A549 (cell line): ENCODE measurements around the gene SCRN1. TPM values are rescaled to one million over a fixed set of nuclear protein-coding genes. Genes with fewer than 3 reads are reported as not detected.

Experiments
- ATAC-seq, 2 experiments: fragments of 200-7000 bp in 1 of 2; fragments of >200 bp in 1 of 2; cut with Nextera tagmentation in 1 of 2; cut with Tn5 transposase in 1 of 2; 3 replicates each; pipeline versions ENCODE4 v1.8.0 to v1.9.1; 2018 to 2020; ENCODE audit warnings: mild to moderate bottlenecking in 1 of 2, moderate library complexity in 1 of 2
- CTCF ChIA-PET: fragments of 300-600 bp; sonication (Branson Sonifier 250); formaldehyde crosslinking; extraction: SDS; loops from one replicate; lab custom pipeline; 2021; ENCODE audit warnings: antibody characterized with exemption, inconsistent platforms; lab: Yijun Ruan, JAX
- POLR2A ChIA-PET: fragments of 350-600 bp; formaldehyde crosslinking; extraction: SDS; loops from one replicate; lab custom pipeline; 2021; ENCODE audit warnings: antibody characterized with exemption, inconsistent platforms; lab: Yijun Ruan, JAX
- DNase-seq, 2 experiments: peaks; one replicate each; pipeline versions ENCODE4 v3.0.0 to v3.0.0-alpha.2; 2011 to 2016; ENCODE audit warnings: low read depth in 1 of 2, low spot score in 1 of 2
- FAIRE-seq: peaks from 2 replicates; lab custom pipeline; 2011; peaks lifted over from hg19 to GRCh38; lab: Jason Lieb, UNC
- H3K27ac ChIP-seq, 2 experiments: fragments of >200 bp; sonication (Bioruptor Twin); formaldehyde crosslinking; 3 replicates each; pipeline ENCODE4 v1.5.1; 2016 to 2017
- H3K4me1 ChIP-seq: fragments of >200 bp; sonication (Bioruptor Twin); formaldehyde crosslinking; 3 replicates; pipeline ENCODE4 v1.6.1; 2016
- H3K4me2 ChIP-seq: fragments of >200 bp; sonication (Bioruptor Twin); formaldehyde crosslinking; 3 replicates; pipeline ENCODE4 v1.6.1; 2016
- H3K4me3 ChIP-seq: fragments of >200 bp; sonication (Bioruptor Twin); formaldehyde crosslinking; 3 replicates; pipeline ENCODE4 v1.5.1; 2016
- H3K9me3 ChIP-seq: fragments of >200 bp; sonication (Bioruptor Twin); formaldehyde crosslinking; 3 replicates; pipeline ENCODE4 v1.6.1; 2016
- BHLHE40 ChIP-seq: IDR thresholded peaks from 2 replicates; pipeline ENCODE4 v1.6.1; 2012; ENCODE audit warnings: low read depth, low read length, inconsistent platforms
- CBX8 ChIP-seq: fragments of 200-600 bp; sonication (generic); IDR thresholded peaks from 2 replicates; pipeline ENCODE4 v1.6.1; 2016
- CHD4 ChIP-seq: fragments of 200-600 bp; sonication (generic); IDR thresholded peaks from 2 replicates; pipeline ENCODE4 v1.6.1; 2016; ENCODE audit warnings: antibody characterized with exemption, mild to moderate bottlenecking, borderline replicate concordance
- CTCF ChIP-seq: fragments of >200 bp; sonication (Bioruptor Twin); formaldehyde crosslinking; IDR thresholded peaks from 3 replicates; pipeline ENCODE4 v1.5.1; 2016
- EHF ChIP-seq: fragments of 250-450 bp; sonication (Bioruptor Pico); IDR thresholded peaks from 2 replicates; pipeline ENCODE4 v1.5.0; 2020; ENCODE audit warnings: mild to moderate bottlenecking
- EHMT2 ChIP-seq: fragments of 200-600 bp; sonication (generic); IDR thresholded peaks from 2 replicates; pipeline ENCODE4 v1.6.1; 2016; ENCODE audit warnings: antibody characterized with exemption, low read depth, mild to moderate bottlenecking, moderate library complexity
- ESRRA ChIP-seq: fragments of 150-350 bp; IDR thresholded peaks from 2 replicates; pipeline ENCODE4 v1.6.1; 2014; ENCODE audit warnings: mild to moderate bottlenecking, low read length, borderline replicate concordance
- FOSL2 ChIP-seq, 2 experiments: fragments of 450-650 bp in 1 of 2; fragments of >200 bp in 1 of 2; sonication (Bioruptor Twin) in 1 of 2; formaldehyde crosslinking; IDR thresholded peaks; 2 replicates each; pipeline versions ENCODE4 v1.5.0 to v1.6.1; 2016 to 2020; ENCODE audit warnings: mild to moderate bottlenecking in 1 of 2, moderate library complexity in 1 of 2
- GATA3 ChIP-seq: IDR thresholded peaks from 2 replicates; pipeline ENCODE4 v1.6.1; 2012; ENCODE audit warnings: borderline replicate concordance
- HOXB13 ChIP-seq: fragments of 250-450 bp; sonication (Bioruptor Pico); IDR thresholded peaks from 2 replicates; pipeline ENCODE4 v1.5.0; 2020; ENCODE audit warnings: low read depth, mild to moderate bottlenecking, moderate library complexity
- JUN ChIP-seq, 2 experiments: fragments of >200 bp; sonication (Bioruptor Twin); formaldehyde crosslinking; IDR thresholded peaks; 2 replicates in 1 of 2; 3 replicates in 1 of 2; pipeline ENCODE4 v1.6.1; 2016 to 2017
- JUNB ChIP-seq: fragments of >200 bp; sonication (Bioruptor Twin); formaldehyde crosslinking; IDR thresholded peaks from 2 replicates; pipeline ENCODE4 v1.6.1; 2016
- MAZ ChIP-seq: fragments of 150-350 bp; IDR thresholded peaks from 2 replicates; pipeline ENCODE4 v1.6.1; 2014; ENCODE audit warnings: antibody characterized with exemption, low read depth, low read length, borderline replicate concordance
- NFE2L2 ChIP-seq: fragments of 150-350 bp; conservative IDR thresholded peaks from 2 replicates; pipeline ENCODE4 v1.6.1; 2014; ENCODE audit warnings: low read length
- PHF8 ChIP-seq: fragments of 200-600 bp; sonication (generic); IDR thresholded peaks from 2 replicates; pipeline ENCODE4 v1.6.1; 2016; ENCODE audit warnings: low read depth, mild to moderate bottlenecking, antibody characterized with exemption, moderate library complexity, borderline replicate concordance
- POLR2AphosphoS2 ChIP-seq: conservative IDR thresholded peaks from 2 replicates; pipeline ENCODE4 v1.6.1; 2012; ENCODE audit warnings: low read length, improper control_type of control experiment, inconsistent platforms
- RAD21 ChIP-seq, 2 experiments: fragments of >200 bp in 1 of 2; sonication (Bioruptor Twin) in 1 of 2; formaldehyde crosslinking in 1 of 2; IDR thresholded peaks in 1 of 2; conservative IDR thresholded peaks in 1 of 2; 2 replicates in 1 of 2; 3 replicates in 1 of 2; pipeline ENCODE4 v1.6.1; 2012 to 2018; ENCODE audit warnings: inconsistent platforms in 1 of 2
- RARB ChIP-seq: fragments of 250-450 bp; sonication (Bioruptor Pico); IDR thresholded peaks from 2 replicates; pipeline ENCODE4 v1.8.0; 2021; ENCODE audit warnings: mild to moderate bottlenecking, moderate library complexity
- RCOR1 ChIP-seq: fragments of 150-350 bp; IDR thresholded peaks from 2 replicates; pipeline ENCODE4 v1.6.1; 2014; ENCODE audit warnings: antibody characterized with exemption, low read length, low read depth
- RNF2 ChIP-seq: fragments of 200-600 bp; sonication (generic); IDR thresholded peaks from 2 replicates; pipeline ENCODE4 v1.6.1; 2016; ENCODE audit warnings: low read depth, mild to moderate bottlenecking, antibody characterized with exemption, moderate library complexity, borderline replicate concordance
- TP53 ChIP-seq: fragments of 250-450 bp; sonication (Bioruptor Pico); IDR thresholded peaks from 2 replicates; pipeline ENCODE4 v1.5.0; 2021; ENCODE audit warnings: mild to moderate bottlenecking, moderate library complexity
- ZNF302 ChIP-seq: fragments of 250-450 bp; sonication (Bioruptor Pico); IDR thresholded peaks from 2 replicates; pipeline ENCODE4 v1.9.0; 2021; ENCODE audit warnings: inconsistent platforms, mild to moderate bottlenecking, moderate library complexity
- WGBS: methylation state at CpG from one replicate; pipeline ENCODE4 v1.1.6; 2017; ENCODE audit errors: missing lambda C conversion rate; 5-methylcytosine and 5-hydroxymethylcytosine counted together
- polyA plus RNA-seq, 4 experiments: library from polyadenylated mRNA; depleted of rRNA in 3 of 4; stranded (reverse); fragments of >200 nt; fragmentation: RNase III in 1 of 4; extraction: RNeasy Plus Mini Kit Qiagen cat#74134 plus additional on column Dnase treatment in 1 of 4; gene quantifications; 2 replicates in 3 of 4; 3 replicates in 1 of 4; pipeline ENCODE4 v1.2.3, GENCODE V29; 2011 to 2017
- TF ChIP-seq, protein P1 (sequence below): IDR thresholded peaks from 2 replicates; pipeline ENCODE4 v1.6.1; 2012
- TF ChIP-seq, protein P2 (sequence below): fragments of 450-650 bp; IDR thresholded peaks from 2 replicates; pipeline ENCODE4 v1.6.1; 2014; ENCODE audit warnings: antibody characterized with exemption

Gene SCRN1
- polyA plus RNA-seq, 2 of the 4 experiments (the other 2 are of a cell fraction), result 49.7 to 88.9 TPM

DNA sequence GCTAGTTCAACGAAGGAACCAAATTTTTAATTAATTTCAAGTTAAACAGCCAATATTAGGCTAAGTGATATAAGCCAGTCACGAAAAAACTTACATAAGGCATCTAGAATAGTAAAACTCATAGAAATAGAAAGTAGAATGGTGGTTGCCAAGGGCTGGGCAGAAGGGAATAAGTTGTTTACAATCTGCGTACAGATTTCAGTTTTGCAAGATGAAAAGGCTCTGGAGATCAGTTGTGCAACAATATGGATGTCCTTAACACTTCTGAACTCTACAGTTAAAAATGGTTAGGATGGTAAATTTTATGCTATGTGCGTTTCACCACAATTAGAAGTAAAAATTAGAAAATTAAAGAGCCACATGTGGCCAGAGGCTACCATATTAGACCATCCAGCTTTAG, 13.3 kb downstream of the SCRN1 start:
- no peak for DNase-seq
- POLR2A ChIA-PET, result no interaction called here
- CTCF ChIA-PET, result interaction anchor here (1.2 kb wide), 1 partner anchor 33 kb away, joined by 3 read pairs; no protein-coding TSS in a partner anchor
- H3K9me3 ChIP-seq, result no peaks in the 10 kb centered on the region
- TF ChIP-seq GATA3, result no peak
- TF ChIP-seq NFE2L2, result no peak
- TF ChIP-seq EHMT2, result no peak
- TF ChIP-seq, protein P1, sequence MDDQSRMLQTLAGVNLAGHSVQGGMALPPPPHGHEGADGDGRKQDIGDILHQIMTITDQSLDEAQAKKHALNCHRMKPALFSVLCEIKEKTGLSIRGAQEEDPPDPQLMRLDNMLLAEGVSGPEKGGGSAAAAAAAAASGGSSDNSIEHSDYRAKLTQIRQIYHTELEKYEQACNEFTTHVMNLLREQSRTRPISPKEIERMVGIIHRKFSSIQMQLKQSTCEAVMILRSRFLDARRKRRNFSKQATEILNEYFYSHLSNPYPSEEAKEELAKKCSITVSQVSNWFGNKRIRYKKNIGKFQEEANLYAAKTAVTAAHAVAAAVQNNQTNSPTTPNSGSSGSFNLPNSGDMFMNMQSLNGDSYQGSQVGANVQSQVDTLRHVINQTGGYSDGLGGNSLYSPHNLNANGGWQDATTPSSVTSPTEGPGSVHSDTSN, result no peak
- TF ChIP-seq HOXB13 (CRISPR knock-in tag), result no peak
- no peak for TF ChIP-seq RCOR1
- TF ChIP-seq CBX8, result no peak
- TF ChIP-seq POLR2AphosphoS2, result no peak
- no peak for TF ChIP-seq JUN (IDR thresholded peaks at IDR 0.05)
- TF ChIP-seq PHF8, result no peak
- no peak for TF ChIP-seq EHF (CRISPR knock-in tag)
- TF ChIP-seq CHD4, result no peak
- TF ChIP-seq, protein P2, sequence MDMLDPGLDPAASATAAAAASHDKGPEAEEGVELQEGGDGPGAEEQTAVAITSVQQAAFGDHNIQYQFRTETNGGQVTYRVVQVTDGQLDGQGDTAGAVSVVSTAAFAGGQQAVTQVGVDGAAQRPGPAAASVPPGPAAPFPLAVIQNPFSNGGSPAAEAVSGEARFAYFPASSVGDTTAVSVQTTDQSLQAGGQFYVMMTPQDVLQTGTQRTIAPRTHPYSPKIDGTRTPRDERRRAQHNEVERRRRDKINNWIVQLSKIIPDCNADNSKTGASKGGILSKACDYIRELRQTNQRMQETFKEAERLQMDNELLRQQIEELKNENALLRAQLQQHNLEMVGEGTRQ, result no peak
- no peak for TF ChIP-seq TP53 (CRISPR knock-in tag)
- TF ChIP-seq CTCF, result no peak
- no peak for TF ChIP-seq RNF2
- TF ChIP-seq RAD21 (conservative IDR thresholded peaks at IDR 0.05 in 1 of 2, IDR thresholded peaks at IDR 0.05 in 1 of 2), result no peak
- no peak for TF ChIP-seq BHLHE40
- TF ChIP-seq JUNB, result no peak
- 95% methylated on average over 4 of the region's 4 CpGs for WGBS
- no peak overlapping the region for H3K4me3 ChIP-seq
- no peak overlapping the region for H3K4me2 ChIP-seq
- H3K4me1 ChIP-seq, result no peaks in the 10 kb centered on the region
- no peak for FAIRE-seq
- no peak for ATAC-seq
- H3K27ac ChIP-seq, result no peak overlapping the region

- TF ChIP-seq ZNF302 (CRISPR knock-in tag) (no peak), FOSL2 (IDR thresholded peaks at IDR 0.05) (no peak), FOSL2 (CRISPR knock-in tag; IDR thresholded peaks at IDR 0.05) (no peak), MAZ (no peak), ESRRA (no peak), RARB (CRISPR knock-in tag) (no peak), CHD4 (no peak)
- POLR2A ChIA-PET, result no interaction called here
- no peaks in the 10 kb centered on the region for H3K4me1 ChIP-seq
- H3K9me3 ChIP-seq, result no peaks in the 10 kb centered on the region
- H3K4me2 ChIP-seq, result no peak overlapping the region
- H3K27ac ChIP-seq, result no peak overlapping the region
- no peak overlapping the region for H3K4me3 ChIP-seq
- no peak for FAIRE-seq
- CTCF ChIA-PET, result no interaction called here
- DNase-seq, result no peak
- no peak for ATAC-seq
- 86% methylated on average over 1 of the region's 1 CpG for WGBS
Observed at GRCh38 chr7:29975561-29975960, 14.0 kb downstream of the SCRN1 start.
